K562 (cell line): ENCODE measurements around the gene ERMN. TPM values are rescaled to one million over a fixed set of nuclear protein-coding genes. Genes with fewer than 3 reads are reported as not detected.

ENCODE experiments used
- ATAC-seq: fragments of 200-7000 bp; cut with Tn5 transposase; 3 replicates; pipeline ENCODE4 v1.9.1; 2020; ENCODE audit warnings: moderate library complexity
- BruUV-seq: library from RNA; stranded (reverse); fragments of 400-500 nt; replicated peaks from 2 replicates; lab custom pipeline; 2021; lab: Mats Ljungman, UMichigan
- CTCF ChIA-PET: fragments of 300-600 bp; formaldehyde crosslinking; extraction: SDS; loops from one replicate; lab custom pipeline; 2021; ENCODE audit warnings: low intra/inter-chr PET ratio; lab: Yijun Ruan, JAX
- POLR2A ChIA-PET: fragments of 300-600, 350-650 bp; sonication (Branson Sonifier 250); formaldehyde crosslinking; extraction: SDS; loops from one replicate; lab custom pipeline; 2021; ENCODE audit warnings: antibody characterized with exemption, inconsistent platforms; lab: Yijun Ruan, JAX
- DNase-seq, 4 experiments: peaks; one replicate each; pipeline versions ENCODE4 v3.0.0 to v3.0.0-alpha.2; 2011 to 2018; ENCODE audit warnings: low spot score in 3 of 4, mixed read lengths in 3 of 4; ENCODE audit errors: extremely low read depth in 1 of 4
- FAIRE-seq: peaks from 2 replicates; lab custom pipeline; 2011; peaks lifted over from hg19 to GRCh38; lab: Jason Lieb, UNC
- H2AFZ ChIP-seq: 2 replicates; pipeline ENCODE4 v1.6.0; 2011; ENCODE audit warnings: low read depth, low read length, control low read depth, inconsistent platforms
- H3K27ac ChIP-seq: fragments of 200-600 bp; 3 replicates; pipeline ENCODE4 v1.8.0; 2011; ENCODE audit warnings: low read depth, mild to moderate bottlenecking, control low read depth, inconsistent platforms, low read length, moderate library complexity, mixed read lengths; ENCODE audit errors: extremely low read depth
- H3K27me3 ChIP-seq, 2 experiments: fragments of 300-600 bp in 1 of 2; 2 replicates in 1 of 2; 3 replicates in 1 of 2; pipeline versions ENCODE4 v1.6.0 to v1.8.0; 2011; ENCODE audit warnings: inconsistent platforms in 2 of 2, low read length in 2 of 2, mild to moderate bottlenecking in 1 of 2, mixed read lengths in 1 of 2, moderate library complexity in 1 of 2; ENCODE audit not compliant: control insufficient read depth in 2 of 2, insufficient read depth in 2 of 2
- H3K36me3 ChIP-seq: fragments of 300-600 bp; 3 replicates; pipeline ENCODE4 v1.8.0; 2011; ENCODE audit warnings: mild to moderate bottlenecking, low read length, inconsistent platforms; ENCODE audit not compliant: control insufficient read depth, insufficient read depth
- H3K4me1 ChIP-seq, 2 experiments: fragments of 200-600 bp in 1 of 2; replicated peaks in 1 of 2; 2 replicates in 1 of 2; 3 replicates in 1 of 2; pipeline versions ENCODE4 v1.5.1 to v1.8.0; 2011; ENCODE audit warnings: inconsistent platforms in 2 of 2, low read length in 2 of 2, mild to moderate bottlenecking in 1 of 2, mixed read lengths in 1 of 2, moderate library complexity in 1 of 2; ENCODE audit not compliant: control insufficient read depth in 2 of 2, insufficient read depth in 2 of 2
- H3K4me2 ChIP-seq: 2 replicates; pipeline ENCODE4 v1.6.1; 2011; ENCODE audit warnings: low read length, control low read depth, inconsistent platforms, mixed read lengths; ENCODE audit not compliant: insufficient read depth
- H3K4me3 ChIP-seq: fragments of 200-600 bp; sonication (generic), shearing (Covaris generic); 2 replicates; pipeline ENCODE4 v1.5.1; 2016; ENCODE audit warnings: control low read depth, inconsistent platforms
- H3K79me2 ChIP-seq: fragments of 200-600 bp; 3 replicates; pipeline ENCODE4 v1.8.0; 2011; ENCODE audit warnings: low read length, inconsistent platforms; ENCODE audit not compliant: control insufficient read depth, insufficient read depth
- H3K9ac ChIP-seq, 2 experiments: 2 replicates each; pipeline versions ENCODE4 v1.6.0 to v1.6.1; 2011; ENCODE audit warnings: low read depth in 2 of 2, low read length in 2 of 2, control low read depth in 1 of 2, inconsistent platforms in 1 of 2, mild to moderate bottlenecking in 1 of 2, mixed read lengths in 1 of 2; ENCODE audit not compliant: insufficient read depth in 1 of 2
- H3K9me1 ChIP-seq: one replicate; pipeline ENCODE4 v1.6.0; 2011; ENCODE audit warnings: inconsistent platforms, mild to moderate bottlenecking, low read length, moderate library complexity; ENCODE audit not compliant: control insufficient read depth, insufficient read depth
- H3K9me3 ChIP-seq: replicated peaks from 2 replicates; pipeline ENCODE4 v1.5.1; 2011; ENCODE audit warnings: low read depth, low read length, inconsistent platforms; ENCODE audit not compliant: control insufficient read depth, insufficient read depth
- H4K20me1 ChIP-seq: replicated peaks from 2 replicates; pipeline ENCODE4 v1.6.1; 2011; ENCODE audit warnings: low read length, inconsistent platforms, mixed read lengths; ENCODE audit not compliant: control insufficient read depth, insufficient read depth
- DACH1 ChIP-seq: fragments of 450-650 bp; IDR thresholded peaks from 2 replicates; pipeline ENCODE4 v1.6.1; 2018; ENCODE audit not compliant: partially characterized antibody
- DPF2 ChIP-seq: fragments of 450-650 bp; IDR thresholded peaks from 2 replicates; pipeline ENCODE4 v1.6.1; 2016
- ELF1 ChIP-seq: fragments of 200-800 bp; sonication (Bioruptor generic); IDR thresholded peaks from 2 replicates; pipeline ENCODE4 v1.6.1; 2016; ENCODE audit warnings: missing genetic modification characterization, missing compliant biosample characterization
- MEIS2 ChIP-seq: fragments of 450-650 bp; IDR thresholded peaks from 2 replicates; pipeline ENCODE4 v1.6.1; 2014; ENCODE audit warnings: mild to moderate bottlenecking; ENCODE audit not compliant: partially characterized antibody
- TARDBP ChIP-seq: fragments of 450-650 bp; IDR thresholded peaks from 2 replicates; pipeline ENCODE4 v1.6.1; 2016
- ZFP36 ChIP-seq: fragments of 150-350 bp; IDR thresholded peaks from 2 replicates; pipeline ENCODE4 v1.6.1; 2018; ENCODE audit warnings: low read length, low read depth; ENCODE audit not compliant: partially characterized antibody
- ZNF174 ChIP-seq: fragments of 250-450 bp; sonication (Bioruptor Pico); IDR thresholded peaks from 2 replicates; pipeline ENCODE4 v1.4.0; 2020; ENCODE audit warnings: mild to moderate bottlenecking
- ZNF212 ChIP-seq: fragments of 450-650 bp; formaldehyde crosslinking; IDR thresholded peaks from 2 replicates; pipeline ENCODE4 v1.4.0; 2020; ENCODE audit warnings: mild to moderate bottlenecking
- ZNF766 ChIP-seq: fragments of 200-800 bp; sonication (Bioruptor generic); conservative IDR thresholded peaks from 2 replicates; pipeline ENCODE4 v1.6.1; 2016; ENCODE audit warnings: missing genetic modification characterization, missing compliant biosample characterization
- WGBS: fragments of 100-300 bp; shearing (Covaris generic); methylation state at CpG from one replicate; pipeline ENCODE4 v1.1.6; 2016; ENCODE audit warnings: low coverage, mixed read lengths; ENCODE audit not compliant: insufficient coverage; ENCODE audit errors: missing lambda C conversion rate; 5-methylcytosine and 5-hydroxymethylcytosine counted together
- in situ Hi-C: fragments of 300-500 bp; cut with MboI; formaldehyde crosslinking; loops from 4 replicates; pipeline ENCODE4 v1.15.0; 2018; ENCODE audit warnings: inconsistent platforms, mixed read lengths
- intact Hi-C: fragments of 100-400 bp; cut with micrococcal nuclease; formaldehyde crosslinking; loops from 2 replicates; pipeline ENCODE4 v1.14.2; 2022
- polyA plus RNA-seq, 8 experiments: library from polyadenylated mRNA; depleted of rRNA in 4 of 8; stranded (reverse) in 5 of 8; unstranded in 3 of 8; fragments of >200 nt; fragmentation: Nextera tagmentation in 2 of 8; fragmentation: Illumina TruSeq in 1 of 8; extraction: Ambion mirVana in 2 of 8; extraction: Trizol in 1 of 8; gene quantifications; 2 replicates each; pipeline versions ENCODE4 v1.2.1 to v1.2.3, GENCODE V29; 2011 to 2014; ENCODE audit warnings: inconsistent platforms in 1 of 8, missing spikeins in 1 of 8
- total RNA-seq, 7 experiments: library from RNA; depleted of rRNA in 6 of 7; stranded (reverse); fragments of >200 nt in 6 of 7; fragmentation: Illumina TruSeq in 2 of 7; extraction: Trizol in 2 of 7; gene quantifications; 2 replicates each; pipeline versions ENCODE4 v1.2.1 to v1.2.3, GENCODE V29; 2011 to 2021; ENCODE audit warnings: low replicate concordance in 1 of 7

The ERMN gene
- total and polyA plus RNA-seq, 9 of the 15 experiments (the other 6 are each of a cell fraction or from before 2014, with no cell fraction given): 0.03 to 0.11 (median 0.05) TPM; not detected in 3

GRCh38 chr2:157361526-157361925 lies 35.9 kb upstream of the ERMN start:
- Histone ChIP-seq H3K9ac (no peak overlapping the region), H3K27ac (no peak overlapping the region), H4K20me1 (no peaks in the 10 kb centered on the region), H3K36me3 (no peaks in the 10 kb centered on the region), H3K9me1 (no peaks in the 10 kb centered on the region), H3K9me3 (no peaks in the 10 kb centered on the region), H3K4me1 (no peaks in the 10 kb centered on the region), H3K79me2 (no peaks in the 10 kb centered on the region), H3K4me2 (no peak overlapping the region), H2AFZ (no peak overlapping the region), H3K4me3 (no peak overlapping the region), H3K27me3 (no peaks in the 10 kb centered on the region)
- POLR2A ChIA-PET: no interaction called here
- no peak for FAIRE-seq
- TF ChIP-seq ZFP36: peak; percentile 55
- TF ChIP-seq ZNF766 (CRISPR knock-in tag): no peak
- TF ChIP-seq ELF1: no peak
- no TSS peak for BruUV-seq
- ATAC-seq: no peak
- no peak for DNase-seq
- in situ Hi-C loops: no loop called here
- intact Hi-C loops: no loop called here
- CTCF ChIA-PET: no interaction called here

- CTCF ChIA-PET: no interaction called here
- DNase-seq: no peak
- no peaks in the 10 kb centered on the region for H4K20me1 ChIP-seq
Measured at GRCh38 chr2:157359628-157360027, 34.0 kb upstream of the ERMN start.

More at GRCh38 chr2:157359628-157360027, 34.0 kb upstream of the ERMN start:
- no peak overlapping the region for H3K4me3 ChIP-seq
- H3K4me1 ChIP-seq: no peaks in the 10 kb centered on the region
- no peaks in the 10 kb centered on the region for H3K9me1 ChIP-seq
- H3K27ac ChIP-seq: no peak overlapping the region
- H3K4me2 ChIP-seq: no peak overlapping the region
- ATAC-seq (no peak), FAIRE-seq (no peak)
- intact Hi-C loops (no loop called here), in situ Hi-C loops (no loop called here)
- no peaks in the 10 kb centered on the region for H3K9me3 ChIP-seq
- no peaks in the 10 kb centered on the region for H3K36me3 ChIP-seq
- H3K27me3 ChIP-seq: no peaks in the 10 kb centered on the region
- POLR2A ChIA-PET: no interaction called here
- BruUV-seq: no TSS peak
- no peaks in the 10 kb centered on the region for H3K79me2 ChIP-seq
- H3K9ac ChIP-seq: no peak overlapping the region
- H2AFZ ChIP-seq: no peak overlapping the region
- TF ChIP-seq TARDBP: no peak
- TF ChIP-seq MEIS2: no peak
- no peak for TF ChIP-seq ZNF174 (CRISPR knock-in tag)
- TF ChIP-seq DACH1: no peak
- TF ChIP-seq ZNF212 (CRISPR knock-in tag): no peak
- TF ChIP-seq DPF2: no peak
- 0% methylated on average over 2 of the region's 2 CpGs for WGBS
